NCI-H82 treated with DMSO at 0.1 percent for 48 hours (cell line): ENCODE data around the gene ZPLD1.

Source experiments
- DNase-seq: peaks from one replicate; lab custom pipeline; 2025; ENCODE audit not compliant: unreplicated experiment; lab: John Stamatoyannopoulos, UW

Gene ZPLD1

DNA sequence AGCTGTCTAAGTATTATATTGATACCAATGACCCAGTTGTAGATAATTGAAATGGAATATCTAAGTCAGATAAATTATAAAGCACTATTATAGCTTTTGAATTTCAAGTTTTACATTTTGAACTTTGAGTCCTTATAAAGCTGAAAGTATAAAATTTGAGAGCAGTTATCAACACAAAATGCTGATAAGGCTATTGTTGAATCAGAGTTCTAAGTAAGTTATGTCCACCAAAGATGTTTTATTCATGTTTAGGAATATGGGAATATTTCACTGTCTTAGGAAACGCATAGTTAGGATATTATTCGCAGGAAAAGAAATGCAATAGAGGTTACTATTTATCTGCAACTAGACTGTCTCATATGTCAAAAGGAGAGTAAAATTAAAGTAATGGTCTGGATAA is 29.4 kb downstream of the ZPLD1 start:
- no peak for DNase-seq

DNA sequence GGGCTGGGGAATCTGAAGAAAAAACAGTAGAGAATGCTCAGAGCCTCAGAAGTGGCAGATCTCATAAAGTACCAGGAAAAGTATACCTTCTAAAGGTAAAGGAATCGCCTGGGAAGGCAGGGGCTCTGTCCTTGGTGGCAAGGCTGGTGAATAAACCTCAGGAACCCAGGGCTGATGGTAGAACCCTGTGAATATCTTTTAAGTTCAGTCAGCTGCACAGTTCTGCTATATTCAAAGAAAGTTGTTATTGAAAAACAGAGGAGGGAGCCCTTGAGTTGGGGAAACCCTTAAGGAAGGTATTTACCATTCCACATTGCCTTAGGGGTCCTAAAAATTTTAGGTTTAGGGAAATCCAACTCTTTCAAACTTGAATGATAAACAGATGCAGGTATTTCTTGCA is 31.2 kb downstream of the ZPLD1 start:
- DNase-seq: peak; percentile 55

DNA sequence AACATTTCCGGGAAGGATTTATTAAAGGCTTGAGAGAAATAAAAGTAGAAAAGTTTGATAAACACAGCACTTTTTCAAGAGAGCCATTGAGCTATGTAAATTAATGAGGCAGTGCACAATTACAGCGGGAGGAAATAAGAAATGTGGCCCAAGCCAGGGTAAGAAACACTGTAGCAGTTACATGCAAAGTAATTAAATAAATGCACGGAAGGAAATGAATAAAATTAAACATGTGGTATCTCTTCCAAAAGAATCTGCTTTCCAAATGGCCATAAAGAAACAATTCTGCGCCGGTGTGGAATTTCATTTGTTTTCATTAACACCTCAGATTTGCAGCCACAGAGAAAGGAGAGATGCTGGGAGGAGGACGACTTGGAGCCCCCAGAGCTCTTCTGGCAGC is 35.3 kb downstream of the ZPLD1 start:
- DNase-seq: no peak

DNA sequence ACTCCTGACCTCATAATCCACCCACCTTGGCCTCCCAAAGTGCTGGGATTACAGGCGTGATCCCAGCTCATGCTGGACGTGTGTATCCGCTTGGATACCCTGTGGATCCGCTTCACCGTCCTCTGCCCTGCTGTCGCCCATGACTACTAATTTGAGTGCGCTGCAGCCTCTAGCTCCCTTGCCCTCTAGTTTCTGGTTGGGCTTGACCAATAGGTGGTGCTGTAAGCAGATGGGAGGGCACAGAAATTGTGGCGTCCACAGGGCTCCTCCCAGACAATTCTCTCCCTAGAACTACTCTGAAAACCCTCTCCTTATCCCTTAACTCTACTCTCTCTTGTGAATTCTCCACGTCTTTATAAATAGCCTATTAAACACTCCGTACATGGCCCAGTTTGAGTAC is 36.2 kb downstream of the ZPLD1 start:
- DNase-seq: no peak

DNA sequence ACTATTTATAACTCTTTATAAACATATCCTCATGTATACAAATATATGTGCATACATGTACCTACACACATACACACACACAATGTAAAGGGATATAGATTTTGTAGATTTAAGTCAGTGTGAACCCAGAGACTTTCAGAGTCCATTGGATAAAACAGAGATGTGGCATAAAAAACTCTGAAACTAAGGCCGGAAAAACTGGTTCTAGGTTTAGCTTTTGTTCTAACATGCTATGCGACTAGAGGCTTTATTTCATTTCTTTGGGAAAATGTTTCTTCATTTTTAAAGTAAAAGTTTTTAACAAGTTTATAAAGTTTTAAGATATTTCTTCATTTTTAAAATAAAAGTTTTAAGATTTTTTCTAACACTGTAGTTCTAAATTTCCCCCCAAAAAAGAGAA is 36.7 kb downstream of the ZPLD1 start:
- no peak for DNase-seq

DNA sequence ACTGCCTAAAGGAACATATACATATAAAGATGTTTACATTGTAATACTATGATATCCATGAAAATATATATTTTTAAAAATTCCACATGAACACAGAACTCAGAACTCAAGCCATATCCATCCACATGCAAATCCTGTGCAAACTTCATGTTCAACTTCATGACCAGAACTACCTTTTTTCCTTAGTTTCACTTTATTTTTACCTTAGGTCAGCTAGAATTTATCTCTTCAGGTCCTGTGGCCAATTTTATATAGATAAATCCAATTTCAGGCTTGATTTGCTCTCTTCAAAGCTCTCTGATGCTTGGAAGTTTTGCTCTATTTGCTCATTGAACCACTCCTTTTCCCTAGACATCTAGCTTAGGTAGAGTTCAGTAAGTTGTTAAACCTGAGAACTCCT is 38.8 kb downstream of the ZPLD1 start:
- no peak for DNase-seq

DNA sequence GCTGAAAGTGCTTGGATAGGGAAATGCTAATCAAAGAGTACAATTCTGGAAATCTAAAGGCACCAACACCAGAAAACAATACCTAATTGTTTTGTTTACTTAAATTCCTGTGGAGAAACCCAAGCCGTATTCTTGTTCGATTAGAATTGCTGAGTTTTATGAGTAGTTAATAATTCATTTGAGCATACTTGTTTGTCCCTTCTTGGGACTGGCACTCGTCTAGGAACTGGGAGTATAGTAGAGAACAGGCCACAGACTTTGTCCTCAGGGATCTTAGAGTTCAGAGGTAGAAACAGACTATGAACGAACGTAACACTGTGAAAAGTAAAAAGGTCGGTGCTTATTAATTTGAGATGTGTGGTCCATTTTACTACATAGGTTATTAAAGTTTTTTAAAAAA is 39.4 kb downstream of the ZPLD1 start:
- DNase-seq: no peak

DNA sequence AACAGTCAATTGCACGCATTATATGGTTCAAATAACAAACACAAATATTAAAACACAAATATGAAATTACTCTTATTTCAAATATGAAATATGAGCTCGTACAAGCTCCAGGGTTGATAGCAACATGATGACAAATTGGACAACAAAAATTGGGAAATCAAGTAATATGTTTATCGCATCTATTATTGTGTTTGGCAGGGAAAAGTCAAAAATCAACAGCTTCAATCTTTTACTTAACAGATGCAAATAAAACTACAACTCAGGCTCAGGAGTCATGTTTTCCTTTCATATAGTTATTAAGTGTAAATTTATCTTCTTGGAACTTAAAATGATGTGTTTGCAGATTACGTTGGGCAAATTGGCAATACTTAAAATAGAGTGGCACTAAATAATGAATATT is 41.4 kb downstream of the ZPLD1 start:
- DNase-seq: no peak

DNA sequence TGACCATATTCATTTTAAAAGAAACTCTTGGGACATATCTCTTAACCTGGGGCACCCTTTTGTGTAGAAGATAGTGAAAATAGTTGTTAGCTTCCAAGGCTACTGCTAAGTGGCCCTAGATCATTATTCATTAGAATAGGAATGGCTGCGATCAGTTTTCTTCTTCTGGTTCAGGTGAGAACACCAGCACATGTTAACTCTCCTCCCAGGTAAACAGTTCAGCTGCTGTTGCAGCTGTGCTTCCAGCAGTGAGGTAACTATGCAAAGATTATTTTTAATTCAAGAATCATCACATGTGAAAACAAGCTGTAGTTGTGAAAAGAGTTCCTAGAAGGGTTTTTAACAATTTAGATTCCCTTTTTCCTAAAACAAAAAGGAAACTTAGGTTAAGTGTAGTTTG is 43.3 kb downstream of the ZPLD1 start:
- DNase-seq: no peak

DNA sequence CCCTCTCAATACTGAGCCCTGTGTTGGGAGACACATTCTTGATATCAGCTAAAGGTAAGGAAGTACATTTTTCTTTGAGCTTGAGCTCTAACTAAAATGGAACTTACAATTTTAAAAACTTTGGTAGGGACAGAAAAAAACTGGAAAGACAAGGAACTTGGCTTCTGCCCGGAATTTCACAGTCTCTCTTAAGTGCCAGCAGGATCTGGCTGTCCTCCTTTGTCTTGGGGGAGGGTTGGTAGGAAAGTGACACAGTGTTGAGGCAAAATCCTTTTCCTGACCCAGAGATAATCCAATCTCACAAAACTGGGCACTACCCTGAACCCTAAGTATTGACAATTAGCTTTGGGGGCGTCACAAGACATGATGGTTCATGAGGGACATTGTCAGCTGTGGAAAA is 45.3 kb downstream of the ZPLD1 start:
- DNase-seq: peak; percentile 78

DNA sequence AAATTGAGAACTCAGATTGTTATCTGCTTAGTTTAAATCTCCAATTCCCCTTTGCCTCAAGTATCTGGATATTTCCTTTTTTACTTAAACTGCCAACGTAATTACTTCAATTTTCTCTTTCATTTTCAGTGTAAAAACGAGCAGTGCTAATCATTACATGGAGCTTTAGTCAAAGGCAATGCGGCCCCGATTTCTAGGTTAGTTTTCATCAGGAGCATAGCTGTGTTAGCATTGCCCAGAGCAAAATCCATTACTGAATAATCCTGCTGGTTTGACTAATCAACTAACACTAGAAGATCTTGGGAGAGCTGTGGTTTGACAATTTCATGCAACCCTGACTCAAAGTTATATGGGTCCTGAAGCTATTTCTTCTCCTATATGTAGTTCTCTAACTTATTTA is 46.2 kb downstream of the ZPLD1 start:
- DNase-seq: peak; percentile 68

DNA sequence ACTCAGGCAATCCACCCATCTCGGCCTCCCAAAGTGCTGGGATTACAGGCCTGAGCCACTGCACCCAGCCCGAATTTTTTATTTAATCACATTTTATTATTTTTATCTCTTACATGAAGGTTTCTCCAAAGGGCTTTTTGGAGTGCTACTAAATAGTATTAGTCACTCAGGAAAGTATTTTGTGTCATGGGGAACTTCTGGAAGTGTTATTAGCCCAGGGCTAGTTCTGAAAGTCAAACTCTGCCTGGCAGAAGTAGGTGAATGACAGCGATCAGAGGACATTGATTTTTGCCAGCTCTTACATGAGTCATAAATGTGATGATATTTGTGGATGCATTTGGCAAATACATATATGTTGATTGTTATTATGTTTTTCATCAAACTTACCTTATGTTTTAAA is 48.7 kb downstream of the ZPLD1 start:
- DNase-seq: no peak

DNA sequence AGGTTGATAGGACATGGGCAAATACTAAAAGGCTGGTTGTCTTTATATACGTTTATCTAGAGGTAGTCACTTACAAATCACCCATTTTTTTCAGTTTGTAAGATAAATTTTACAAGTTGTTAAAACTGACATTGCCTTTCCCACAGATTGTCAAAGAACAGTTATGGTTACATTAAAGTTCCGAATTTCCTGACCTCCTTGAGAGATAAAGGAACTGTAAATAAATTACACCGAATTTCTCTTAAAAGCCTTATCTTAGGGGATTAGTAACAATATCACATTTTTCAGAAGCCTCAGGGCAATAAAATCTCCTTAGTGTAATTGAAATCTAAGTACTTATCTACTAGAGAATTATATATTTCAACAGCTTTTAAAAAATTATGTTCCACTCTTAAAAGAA is 49.5 kb downstream of the ZPLD1 start:
- DNase-seq: peak; percentile 79

DNA sequence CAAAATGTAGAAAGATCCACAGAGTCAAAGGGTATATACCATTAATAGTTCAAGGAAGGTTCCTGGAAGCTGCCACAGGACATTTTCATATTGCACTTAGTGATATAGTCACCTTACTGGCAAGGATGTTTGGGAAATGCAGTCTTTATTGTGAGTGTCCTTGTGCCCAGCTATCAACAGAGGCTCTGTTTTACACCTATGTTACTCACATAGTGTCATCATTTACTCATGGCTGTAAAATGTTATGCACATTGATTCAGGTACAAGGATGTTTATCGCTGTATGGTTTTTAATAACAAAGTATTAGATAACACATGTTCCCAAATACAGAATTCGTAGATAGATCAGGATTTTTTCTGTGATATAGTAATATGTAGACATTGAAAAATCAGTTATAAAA is 50.9 kb downstream of the ZPLD1 start:
- DNase-seq: no peak

DNA sequence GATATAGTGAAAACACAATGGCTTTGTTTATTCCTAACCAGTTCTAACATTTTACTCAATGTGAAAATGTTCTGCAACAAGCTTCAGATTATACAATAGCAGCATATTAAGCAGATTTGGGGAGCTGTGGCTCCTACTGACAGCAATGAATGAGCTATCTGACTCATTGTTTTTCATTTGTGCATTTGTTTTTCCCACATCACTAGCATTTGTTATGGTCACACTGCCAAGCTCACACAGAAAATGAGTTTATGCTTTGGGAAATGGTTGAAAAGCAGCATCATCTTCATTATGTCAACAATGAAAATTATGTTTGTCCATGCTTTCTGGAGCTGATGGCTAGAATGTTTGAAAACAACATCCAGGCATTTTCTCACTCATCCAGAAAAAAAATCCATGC is 53.5 kb downstream of the ZPLD1 start:
- DNase-seq: no peak

DNA sequence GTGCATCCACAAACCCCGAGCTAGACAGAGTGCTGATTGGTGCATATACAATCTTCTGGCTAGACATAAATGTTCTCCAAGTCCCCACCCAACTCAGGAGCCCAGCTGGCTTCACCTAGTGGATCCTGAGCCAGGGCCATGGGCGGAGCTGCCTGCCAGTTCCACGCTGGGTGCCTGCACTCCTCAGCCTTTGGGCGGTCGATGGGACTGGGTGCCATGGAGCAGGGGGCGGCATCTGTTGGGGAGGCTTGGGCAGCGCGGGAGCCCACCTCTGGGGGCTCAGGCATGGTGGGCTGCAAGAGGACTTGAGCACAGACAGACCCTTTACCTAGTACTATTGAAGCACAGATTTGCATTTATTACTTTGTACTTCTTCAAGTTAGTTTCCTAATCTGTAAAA is 57.5 kb downstream of the ZPLD1 start:
- DNase-seq: no peak

DNA sequence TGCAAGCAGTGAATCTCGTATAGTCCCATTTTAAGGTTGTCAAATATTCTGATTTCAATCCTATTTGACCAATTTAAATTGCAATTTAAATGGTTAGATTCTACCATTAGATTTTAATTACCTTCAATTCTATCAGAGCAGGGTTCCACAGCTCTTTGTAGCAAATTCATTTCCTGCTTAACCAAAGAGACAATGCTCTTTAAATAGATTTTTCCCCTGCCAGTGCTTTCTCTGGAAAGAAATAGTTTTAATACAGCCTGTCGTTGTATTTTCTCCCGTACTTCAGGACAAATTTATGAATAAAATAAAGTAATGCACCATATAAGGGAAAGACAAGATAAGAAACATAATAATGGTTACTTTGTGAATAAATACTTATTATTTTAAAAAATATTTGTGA is 62.8 kb downstream of the ZPLD1 start:
- DNase-seq: no peak

DNA sequence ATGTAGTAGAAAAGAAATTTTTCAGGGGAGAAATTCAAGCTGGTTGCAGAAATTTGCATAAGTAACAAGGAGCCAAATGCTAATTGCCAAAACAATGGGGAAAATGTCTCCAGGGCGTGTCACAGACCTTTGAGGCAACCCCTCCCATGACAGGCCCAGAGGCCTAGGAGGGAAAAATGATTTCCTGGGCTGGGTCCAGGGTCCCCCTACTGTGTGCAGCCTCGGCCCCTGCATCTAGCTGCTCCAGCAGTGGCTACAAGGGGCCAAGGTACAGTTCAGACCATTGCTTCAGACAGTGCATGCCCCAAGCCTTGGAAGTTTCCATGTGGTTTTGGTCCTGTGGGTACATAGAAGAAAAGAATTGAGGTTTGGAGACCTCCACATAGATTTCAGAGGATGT is 70.7 kb downstream of the ZPLD1 start:
- DNase-seq: no peak

DNA sequence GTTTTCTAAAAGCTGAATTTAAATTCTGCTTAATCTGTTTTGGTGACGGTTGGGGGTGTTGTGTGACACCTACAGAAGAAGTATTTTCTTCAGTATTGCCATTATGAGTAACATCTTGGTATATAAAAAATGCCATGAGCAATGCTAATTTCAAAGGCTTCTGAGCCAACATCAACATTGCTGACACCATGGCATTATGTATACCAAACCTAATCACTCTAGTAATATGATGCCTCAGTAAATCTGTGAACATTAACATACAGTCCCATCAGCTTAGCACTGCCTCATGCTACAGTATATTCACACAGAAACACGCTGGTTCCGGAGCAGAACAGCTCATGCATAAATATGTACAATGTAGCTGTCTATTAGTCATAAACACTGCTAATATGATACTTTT is 75.8 kb downstream of the ZPLD1 start:
- DNase-seq: no peak

DNA sequence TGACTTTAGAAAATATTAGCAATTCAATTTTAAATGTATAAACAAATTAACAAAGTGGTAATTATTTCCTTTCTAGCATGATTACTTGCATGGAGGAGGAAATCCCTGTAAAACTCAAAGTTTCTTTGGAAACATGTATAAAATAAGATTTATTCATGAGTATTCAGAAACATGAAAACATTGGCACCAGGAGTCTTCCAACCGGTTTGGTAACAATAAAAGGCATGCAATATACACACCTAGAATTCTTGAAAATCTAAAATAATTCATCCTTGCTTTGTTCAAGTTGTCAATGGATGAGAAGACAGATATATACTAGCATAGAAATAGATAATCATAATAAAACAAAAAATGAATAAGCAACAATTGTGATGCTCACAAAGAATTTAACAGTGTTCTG is 76.4 kb downstream of the ZPLD1 start:
- no peak for DNase-seq

DNA sequence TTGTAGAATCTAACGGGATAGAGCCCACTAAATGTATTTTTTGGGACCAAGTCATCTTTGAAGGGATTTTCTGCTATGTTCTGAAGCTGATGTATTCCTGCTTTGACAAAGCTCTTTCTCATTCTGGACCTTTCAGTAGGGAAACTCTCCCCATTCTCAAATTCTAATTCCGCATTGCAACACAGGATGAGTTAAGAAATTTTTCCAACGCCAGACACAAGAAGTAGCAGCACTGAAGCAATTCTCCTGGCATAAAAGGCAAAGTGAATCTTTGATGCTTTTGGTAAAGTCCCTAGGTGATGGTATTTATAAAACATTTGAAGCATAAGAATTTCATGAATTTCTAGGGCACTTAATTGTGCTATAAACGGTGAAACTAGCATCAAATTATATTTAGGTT is 76.8 kb downstream of the ZPLD1 start:
- no peak for DNase-seq

DNA sequence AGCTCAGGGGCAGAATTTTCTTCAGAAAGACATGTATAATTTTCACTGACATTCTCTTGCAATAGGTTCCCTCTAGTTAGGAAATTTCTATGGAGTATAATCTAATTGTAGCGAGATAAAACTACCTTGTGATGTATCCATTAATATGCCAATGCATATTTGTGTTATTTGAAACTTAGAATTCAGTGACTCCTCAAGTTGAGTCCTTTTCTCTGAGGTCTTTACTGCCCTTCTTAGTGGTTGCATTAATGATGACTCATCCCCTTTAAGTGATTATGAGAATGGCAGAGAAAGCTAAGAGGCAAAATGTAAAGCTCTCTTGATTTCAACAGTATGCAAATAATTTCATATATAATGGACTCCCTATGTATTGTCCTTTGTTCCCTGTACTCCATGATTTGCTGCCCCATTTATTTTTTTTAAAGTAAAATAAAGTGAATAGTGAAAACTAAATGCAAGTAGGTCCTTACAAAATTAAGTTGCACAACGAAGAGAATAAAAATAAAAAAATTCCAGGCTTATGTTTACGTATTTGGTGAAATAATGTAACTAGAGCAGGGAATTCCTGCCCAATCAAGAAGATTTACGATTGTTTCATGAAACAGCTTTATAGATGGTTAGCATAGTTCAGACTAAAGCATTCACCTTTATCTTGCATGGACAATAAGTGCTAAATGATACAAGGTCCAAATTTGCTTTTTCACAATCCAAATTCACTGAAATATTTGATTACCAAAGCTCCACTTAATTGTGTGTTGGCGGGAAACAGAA is 78.1 kb downstream of the ZPLD1 start:
- no peak for DNase-seq

DNA sequence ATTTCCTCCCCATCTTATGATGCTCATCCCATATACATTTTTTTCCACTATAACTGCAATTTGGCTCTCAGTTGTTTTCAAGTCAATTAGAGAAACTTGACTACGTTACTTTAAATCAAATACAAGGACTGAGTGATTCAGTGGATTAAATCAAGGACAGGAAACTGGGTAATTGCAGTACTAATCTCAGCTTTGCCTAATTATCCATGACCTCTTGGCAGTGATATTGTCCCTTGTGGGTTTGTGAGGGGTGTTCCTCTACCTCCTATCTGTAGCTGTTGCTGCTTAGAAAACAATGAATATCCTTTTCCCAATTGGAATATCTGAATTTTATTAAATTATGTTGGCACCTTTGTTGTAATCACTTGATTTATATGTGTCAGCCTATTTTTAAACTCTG is 79.4 kb downstream of the ZPLD1 start:
- DNase-seq: peak; percentile 88

DNA sequence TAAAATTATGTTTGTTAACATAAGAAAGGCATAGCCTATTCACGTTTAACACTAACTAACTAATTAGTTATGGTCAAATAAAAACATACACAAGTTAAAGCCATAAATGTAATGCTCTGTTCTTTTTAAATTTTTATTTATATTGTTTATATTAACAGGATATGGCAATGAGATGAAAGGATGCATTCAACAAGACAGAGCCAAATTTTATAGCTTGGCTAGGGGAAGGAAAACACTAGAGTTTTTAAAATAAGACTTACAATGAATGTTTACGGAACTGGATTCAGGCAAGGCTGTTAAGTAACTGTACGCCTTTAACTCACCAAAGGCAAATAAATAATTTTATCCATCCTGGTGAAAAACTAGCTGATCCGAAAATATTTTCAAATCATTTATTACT is 86.4 kb downstream of the ZPLD1 start:
- no peak for DNase-seq
